CD4-positive, alpha-beta T cell treated with Interleukin-10 for 1 hour (primary cell): ENCODE data around the gene RELA.
"Not testable (repeated sequence)": the region's sequence is repeated elsewhere in the genome, so short reads cannot be mapped to it uniquely, and the experiment has no call there.

ENCODE experiments used
- DNase-seq: peaks from one replicate; pipeline ENCODE4 v3.0.0-alpha.2; 2020

RELA gene

GRCh38 chr11:65663639-65664200, 1.0 kb upstream of the RELA start:
- DNase-seq = peak; percentile 59

GRCh38 chr11:65662247-65662798, 393 bp downstream of the RELA start:
- DNase-seq = no peak

GRCh38 chr11:65661599-65662246, 993 bp downstream of the RELA start:
- DNase-seq = no peak

- not testable (repeated sequence) for DNase-seq
These were observed 1.8 kb downstream of the RELA start for GRCh38 chr11:65660908-65661307.

- no peak for DNase-seq
These were observed 2.7 kb downstream of the RELA start for GRCh38 chr11:65660038-65660437.

GRCh38 chr11:65658174-65659021, 4.3 kb downstream of the RELA start:
- no peak for DNase-seq

GRCh38 chr11:65657426-65657825, 5.3 kb downstream of the RELA start:
- DNase-seq = no peak

GRCh38 chr11:65655570-65656332, 7.0 kb downstream of the RELA start:
- no peak for DNase-seq

- DNase-seq = no peak
These were observed 8.1 kb downstream of the RELA start for GRCh38 chr11:65654375-65655349.

GRCh38 chr11:65653229-65654225, 9.2 kb downstream of the RELA start:
- DNase-seq = no peak

GRCh38 chr11:65652511-65653228, 10.0 kb downstream of the RELA start:
- peak; percentile 97 for DNase-seq

GRCh38 chr11:65651589-65652510, 10.9 kb downstream of the RELA start:
- no peak for DNase-seq

- DNase-seq = no peak
These were observed 11.5 kb downstream of the RELA start for GRCh38 chr11:65651339-65651588.

- no peak for DNase-seq
These were observed 12.0 kb downstream of the RELA start for GRCh38 chr11:65650547-65651338.

GRCh38 chr11:65649656-65650546, 12.8 kb downstream of the RELA start:
- DNase-seq = no peak

- DNase-seq = no peak
These were observed 13.7 kb downstream of the RELA start for GRCh38 chr11:65648997-65649493.
